ENCODE results near the gene ANKRD33.

Gene ANKRD33

DNA sequence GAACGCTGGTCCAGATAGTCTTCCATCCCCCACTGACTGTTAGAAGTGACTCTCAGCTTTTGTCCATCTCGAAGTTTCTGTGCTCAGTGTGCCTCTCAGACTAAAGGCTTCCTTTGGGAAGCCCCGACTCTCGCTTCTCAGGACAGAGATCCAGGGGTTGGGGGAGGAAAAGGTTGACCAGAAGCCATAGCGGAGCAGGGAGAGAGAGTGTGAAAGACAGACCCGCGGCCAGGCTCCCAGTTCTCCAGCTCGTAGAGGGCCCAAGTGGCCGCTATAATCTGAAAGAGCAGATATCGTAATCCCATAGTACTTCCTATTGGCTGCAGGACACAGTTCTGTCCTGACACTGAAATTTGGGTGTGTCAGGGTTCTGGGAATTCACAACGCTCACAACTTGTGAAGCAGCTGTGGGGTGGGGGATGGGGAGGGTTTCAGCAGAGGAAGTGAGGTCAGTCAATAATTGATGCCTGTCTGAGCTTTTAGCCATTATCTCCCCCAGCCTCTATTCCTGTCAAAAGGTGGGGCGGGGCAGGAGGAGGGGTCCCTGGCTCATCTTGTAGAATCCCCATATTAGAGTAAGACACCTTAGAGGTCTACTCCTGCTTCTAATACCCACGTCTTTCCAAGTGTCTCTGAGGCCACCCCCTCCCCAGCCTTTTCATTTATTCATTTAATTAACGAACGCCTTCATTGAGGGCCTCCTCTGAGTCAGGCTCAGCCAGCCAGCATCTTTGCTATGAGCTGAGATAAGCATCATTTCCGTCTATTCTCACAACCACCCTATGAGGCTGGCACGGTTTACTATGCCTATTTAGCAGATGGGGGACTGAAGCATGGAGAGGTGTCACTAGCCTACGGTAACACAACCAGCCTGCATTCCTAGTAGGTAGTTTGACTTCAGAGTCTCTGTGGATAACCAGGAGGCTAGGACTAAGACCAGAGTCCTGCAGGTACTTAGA, 17.8 kb downstream of the ANKRD33 start:
- DNase-seq, result no peak

- DNase-seq, result no peak
These were observed 18.7 kb downstream of the ANKRD33 start for GRCh38 chr12:51906430-51907082.

DNA sequence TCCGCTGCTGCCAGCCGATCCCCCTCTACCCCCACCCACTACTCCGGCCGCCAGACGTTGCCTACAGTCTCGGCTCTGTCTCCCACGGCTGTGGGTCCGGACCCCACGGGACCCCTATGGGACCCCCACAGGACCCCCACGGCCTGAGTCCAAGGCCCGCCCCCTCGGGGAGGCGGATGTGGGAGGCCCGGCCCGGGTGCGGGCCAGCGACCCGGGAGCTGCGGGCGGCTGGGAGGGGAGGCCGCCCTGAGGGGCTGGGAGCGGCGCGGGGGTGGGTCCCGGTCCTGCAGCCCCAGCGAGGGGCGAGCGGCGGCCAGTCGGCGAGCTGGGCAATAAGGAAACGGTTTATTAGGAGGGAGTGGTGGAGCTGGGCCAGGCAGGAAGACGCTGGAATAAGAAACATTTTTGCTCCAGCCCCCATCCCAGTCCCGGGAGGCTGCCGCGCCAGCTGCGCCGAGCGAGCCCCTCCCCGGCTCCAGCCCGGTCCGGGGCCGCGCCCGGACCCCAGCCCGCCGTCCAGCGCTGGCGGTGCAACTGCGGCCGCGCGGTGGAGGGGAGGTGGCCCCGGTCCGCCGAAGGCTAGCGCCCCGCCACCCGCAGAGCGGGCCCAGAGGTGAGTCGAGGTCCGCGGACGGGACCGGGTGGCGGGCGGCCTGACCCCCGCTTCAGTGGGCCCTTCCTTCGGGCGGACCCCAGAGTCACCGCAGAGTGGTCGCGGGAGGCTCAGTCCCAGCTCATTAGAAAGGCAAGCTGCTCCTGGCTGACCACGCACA, 19.4 kb downstream of the ANKRD33 start, which contains the start of gene ACVRL1:
Gene ACVRL1, plus strand, starts transcription at position 422 of the 773 bp plus-strand sequence. CDS start 4,971 bp downstream, outside the sequence.
- no peak for DNase-seq

GRCh38 chr12:51907856-51908425, 20.0 kb downstream of the ANKRD33 start:
- DNase-seq, result no peak

GRCh38 chr12:51908876-51909592, 21.1 kb downstream of the ANKRD33 start:
- no peak for DNase-seq

- DNase-seq, result no peak
These were observed 22.3 kb downstream of the ANKRD33 start for GRCh38 chr12:51910168-51910567.

GRCh38 chr12:51910691-51911090, 22.8 kb downstream of the ANKRD33 start:
- no peak for DNase-seq

GRCh38 chr12:51911307-51911706, 23.4 kb downstream of the ANKRD33 start:
- DNase-seq, result no peak

DNA sequence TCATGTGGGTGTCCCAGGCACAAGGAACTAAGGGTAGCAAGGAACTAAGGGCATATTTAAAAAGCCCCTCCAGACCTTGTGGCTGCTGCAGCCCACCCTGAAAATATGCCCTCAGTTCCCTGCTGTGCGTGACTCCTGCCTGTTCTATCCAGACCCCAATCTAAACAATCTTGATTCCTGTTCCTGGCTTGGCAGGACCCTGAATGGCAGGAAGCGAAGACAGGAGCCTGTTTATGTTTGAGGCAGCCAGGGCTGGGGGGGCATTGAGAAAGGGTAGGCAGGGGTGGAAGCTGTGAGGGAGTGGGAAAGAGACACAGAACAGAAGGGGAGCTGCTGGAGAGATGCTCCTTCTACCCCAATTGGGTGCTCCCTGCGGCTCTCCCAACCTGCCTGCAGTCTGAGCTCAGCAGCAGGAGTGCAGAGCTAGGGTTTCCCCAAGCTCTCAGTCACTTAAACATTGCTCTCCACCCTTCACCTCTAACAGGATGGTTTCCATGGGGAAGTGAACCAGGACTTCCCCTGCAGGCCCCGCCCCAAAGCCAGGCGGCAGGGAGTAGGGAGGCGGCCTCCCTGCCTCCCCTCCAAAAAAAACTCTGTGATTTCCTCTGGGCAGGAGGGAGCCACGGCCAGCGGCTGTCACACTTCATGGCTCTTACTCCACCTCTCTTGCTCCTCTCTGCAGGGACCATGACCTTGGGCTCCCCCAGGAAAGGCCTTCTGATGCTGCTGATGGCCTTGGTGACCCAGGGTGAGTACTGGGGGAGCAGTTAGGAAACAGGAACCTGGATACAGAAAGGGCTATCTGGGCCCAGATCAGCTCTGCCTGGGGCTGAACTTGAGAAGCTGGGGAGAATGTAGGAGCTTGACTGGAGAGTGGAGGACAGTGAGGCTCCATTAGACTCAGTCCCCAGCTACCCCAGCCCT, 24.1 kb downstream of the ANKRD33 start:
- no peak for DNase-seq

DNA sequence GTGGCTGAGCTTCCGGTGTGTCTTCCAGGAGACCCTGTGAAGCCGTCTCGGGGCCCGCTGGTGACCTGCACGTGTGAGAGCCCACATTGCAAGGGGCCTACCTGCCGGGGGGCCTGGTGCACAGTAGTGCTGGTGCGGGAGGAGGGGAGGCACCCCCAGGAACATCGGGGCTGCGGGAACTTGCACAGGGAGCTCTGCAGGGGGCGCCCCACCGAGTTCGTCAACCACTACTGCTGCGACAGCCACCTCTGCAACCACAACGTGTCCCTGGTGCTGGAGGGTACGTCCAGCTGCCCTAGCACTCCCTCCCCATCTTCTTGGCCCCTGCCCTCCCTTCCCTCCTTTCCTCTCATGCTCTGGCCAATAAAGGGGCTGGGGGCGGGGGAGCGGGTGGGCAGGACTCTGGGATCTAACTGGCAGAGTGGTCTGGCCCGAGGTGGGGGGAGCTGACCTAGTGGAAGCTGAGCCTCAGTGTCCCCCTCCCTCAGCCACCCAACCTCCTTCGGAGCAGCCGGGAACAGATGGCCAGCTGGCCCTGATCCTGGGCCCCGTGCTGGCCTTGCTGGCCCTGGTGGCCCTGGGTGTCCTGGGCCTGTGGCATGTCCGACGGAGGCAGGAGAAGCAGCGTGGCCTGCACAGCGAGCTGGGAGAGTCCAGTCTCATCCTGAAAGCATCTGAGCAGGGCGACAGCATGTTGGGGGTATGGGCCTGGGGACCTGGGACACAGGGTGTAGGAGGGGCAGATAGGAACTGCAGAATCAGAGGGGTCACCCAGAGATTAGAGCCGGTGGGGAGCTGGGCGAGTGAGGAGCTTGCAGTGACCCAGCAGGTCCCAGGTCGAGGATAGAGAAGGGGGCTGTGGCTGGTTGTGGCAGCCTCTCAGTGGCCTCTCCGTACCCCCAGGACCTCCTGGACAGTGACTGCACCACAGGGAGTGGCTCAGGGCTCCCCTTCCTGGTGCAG, 25.4 kb downstream of the ANKRD33 start:
- DNase-seq, result no peak

DNA sequence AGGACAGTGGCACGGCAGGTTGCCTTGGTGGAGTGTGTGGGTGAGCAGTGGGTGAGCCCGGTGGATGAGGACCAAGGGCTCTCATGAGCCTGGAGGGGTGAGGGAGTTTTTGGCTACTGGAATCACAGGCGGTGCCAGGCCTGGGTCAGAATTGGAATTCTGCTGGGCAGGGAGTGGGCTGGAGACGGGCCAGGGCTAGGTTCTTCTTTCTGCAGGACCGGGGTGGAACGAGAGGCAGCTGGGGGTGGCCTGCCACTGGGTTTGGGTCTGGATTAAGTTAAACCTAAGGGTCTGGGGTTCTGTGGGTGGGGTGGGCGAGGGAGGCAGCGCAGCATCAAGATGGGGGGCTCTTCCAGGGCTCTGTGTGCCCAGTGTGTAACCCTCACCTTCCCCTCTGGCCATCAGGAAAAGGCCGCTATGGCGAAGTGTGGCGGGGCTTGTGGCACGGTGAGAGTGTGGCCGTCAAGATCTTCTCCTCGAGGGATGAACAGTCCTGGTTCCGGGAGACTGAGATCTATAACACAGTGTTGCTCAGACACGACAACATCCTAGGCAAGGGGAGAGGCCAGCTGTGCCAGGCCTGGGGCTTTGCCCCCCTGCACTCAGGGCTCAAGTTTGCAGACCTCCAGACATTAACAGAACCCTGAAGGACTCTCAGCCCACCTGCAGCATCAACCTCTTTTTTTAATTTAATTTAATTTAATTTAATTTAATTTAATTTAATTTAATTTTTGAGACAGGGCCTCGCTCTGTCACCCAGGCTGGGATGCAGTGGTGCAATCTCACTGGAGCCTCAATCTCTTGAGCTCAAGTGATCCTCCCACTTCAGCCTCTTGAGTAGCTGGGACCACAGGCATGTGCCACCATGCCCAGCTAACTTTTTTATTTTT, 26.4 kb downstream of the ANKRD33 start:
- no peak for DNase-seq

DNA sequence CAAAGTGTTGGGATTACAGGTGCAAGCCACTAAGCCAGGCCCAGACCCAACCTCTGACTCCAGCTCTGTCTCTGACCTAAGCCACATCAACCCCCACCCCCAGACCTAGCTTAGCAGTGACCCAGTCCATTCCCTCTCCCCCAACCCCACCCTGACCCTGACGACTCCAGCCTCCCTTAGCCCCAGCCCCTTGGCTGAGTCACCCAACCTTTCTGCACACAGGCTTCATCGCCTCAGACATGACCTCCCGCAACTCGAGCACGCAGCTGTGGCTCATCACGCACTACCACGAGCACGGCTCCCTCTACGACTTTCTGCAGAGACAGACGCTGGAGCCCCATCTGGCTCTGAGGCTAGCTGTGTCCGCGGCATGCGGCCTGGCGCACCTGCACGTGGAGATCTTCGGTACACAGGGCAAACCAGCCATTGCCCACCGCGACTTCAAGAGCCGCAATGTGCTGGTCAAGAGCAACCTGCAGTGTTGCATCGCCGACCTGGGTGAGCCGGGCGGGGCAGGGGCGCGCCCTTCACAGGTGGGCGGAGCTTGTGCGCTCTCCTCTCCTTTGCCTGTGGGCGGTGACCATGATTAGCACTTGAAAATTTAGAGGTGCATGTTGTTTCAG, 27.2 kb downstream of the ANKRD33 start:
- no peak for DNase-seq

- DNase-seq, result no peak
These were observed 28.0 kb downstream of the ANKRD33 start for GRCh38 chr12:51915951-51916350.

- DNase-seq, result no peak
These were observed 29.2 kb downstream of the ANKRD33 start for GRCh38 chr12:51917041-51917590.

DNA sequence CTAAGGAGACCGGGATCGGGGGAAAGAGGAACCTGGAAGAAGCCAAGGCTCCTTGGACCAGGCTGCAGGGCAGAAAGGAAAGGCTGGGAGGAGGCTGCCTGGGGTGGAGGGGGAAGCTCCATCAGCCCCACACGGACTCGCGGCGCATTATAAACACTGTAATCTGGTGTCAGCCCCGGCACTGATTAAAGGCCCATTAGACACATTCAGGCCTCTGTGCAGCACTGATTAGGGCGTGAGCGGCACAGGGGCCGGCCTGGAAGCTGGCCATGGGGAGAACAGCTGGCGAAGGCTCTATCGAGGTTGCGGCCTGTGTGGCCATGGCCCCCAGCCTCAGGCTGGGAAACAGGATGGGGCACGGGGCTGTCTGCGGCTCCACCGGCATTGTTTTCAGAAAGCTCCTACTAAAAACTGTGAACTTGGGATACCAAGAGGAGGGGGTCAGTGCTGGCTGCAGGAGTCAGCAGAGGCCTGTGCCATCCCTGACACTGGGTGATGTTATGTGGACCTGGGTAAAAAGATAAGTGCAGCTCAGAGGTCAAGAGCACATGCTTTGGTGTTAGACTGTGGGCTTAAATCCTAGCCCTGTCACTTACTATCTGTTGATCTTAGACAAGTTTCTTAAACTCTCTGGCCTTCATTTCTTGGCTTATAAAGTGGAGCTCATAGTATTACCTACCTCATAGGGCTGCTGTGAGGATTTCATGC, 30.0 kb downstream of the ANKRD33 start:
- DNase-seq, result no peak

- DNase-seq, result no peak
These were observed 32.1 kb downstream of the ANKRD33 start for GRCh38 chr12:51920046-51920445.

- no peak for DNase-seq
These were observed 33.3 kb downstream of the ANKRD33 start for GRCh38 chr12:51921017-51921725.

All from 8988T (cell line).